Neural progenitor cell (in vitro differentiated cells): ENCODE results near the gene ELL.

Experiments used
- EZH2 ChIP-seq: fragments of 200-600 bp; sonication (generic); IDR thresholded peaks from 2 replicates; pipeline ENCODE4 v1.6.1; 2017; ENCODE audit warnings: antibody characterized with exemption, mild to moderate bottlenecking, moderate library complexity
- EZH2phosphoT487 ChIP-seq: fragments of 200-600 bp; sonication (generic); IDR thresholded peaks from 2 replicates; pipeline ENCODE4 v1.6.1; 2017; ENCODE audit warnings: antibody characterized with exemption
- TF ChIP-seq, protein P1 (sequence below): fragments of 200-600 bp; sonication (generic); IDR thresholded peaks from 2 replicates; pipeline ENCODE4 v1.5.1; 2017; ENCODE audit warnings: antibody characterized with exemption, mild to moderate bottlenecking

DNA sequence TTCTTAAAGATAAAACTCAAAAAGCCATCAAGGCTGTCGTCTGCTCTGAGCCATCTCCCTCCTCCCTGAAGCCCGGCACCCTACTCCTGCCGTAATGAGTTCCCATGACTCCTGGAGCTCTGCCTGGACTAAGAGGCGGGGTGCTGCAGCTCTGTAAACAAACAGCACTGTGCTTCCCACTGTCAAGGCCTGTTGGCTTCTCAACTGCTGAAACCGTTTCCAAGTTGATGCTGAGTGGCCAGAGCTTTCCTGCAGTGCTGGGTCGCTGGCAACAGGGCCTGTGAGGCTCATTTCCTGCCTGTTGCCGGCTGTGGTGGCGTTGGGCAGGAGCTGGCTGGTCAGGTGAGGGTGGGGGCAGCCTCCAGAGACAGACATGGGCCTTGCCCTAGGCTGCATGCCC lies 57.2 kb downstream of the ELL start:
- no peak for TF ChIP-seq EZH2phosphoT487
- no peak for TF ChIP-seq EZH2
- TF ChIP-seq, protein P1, sequence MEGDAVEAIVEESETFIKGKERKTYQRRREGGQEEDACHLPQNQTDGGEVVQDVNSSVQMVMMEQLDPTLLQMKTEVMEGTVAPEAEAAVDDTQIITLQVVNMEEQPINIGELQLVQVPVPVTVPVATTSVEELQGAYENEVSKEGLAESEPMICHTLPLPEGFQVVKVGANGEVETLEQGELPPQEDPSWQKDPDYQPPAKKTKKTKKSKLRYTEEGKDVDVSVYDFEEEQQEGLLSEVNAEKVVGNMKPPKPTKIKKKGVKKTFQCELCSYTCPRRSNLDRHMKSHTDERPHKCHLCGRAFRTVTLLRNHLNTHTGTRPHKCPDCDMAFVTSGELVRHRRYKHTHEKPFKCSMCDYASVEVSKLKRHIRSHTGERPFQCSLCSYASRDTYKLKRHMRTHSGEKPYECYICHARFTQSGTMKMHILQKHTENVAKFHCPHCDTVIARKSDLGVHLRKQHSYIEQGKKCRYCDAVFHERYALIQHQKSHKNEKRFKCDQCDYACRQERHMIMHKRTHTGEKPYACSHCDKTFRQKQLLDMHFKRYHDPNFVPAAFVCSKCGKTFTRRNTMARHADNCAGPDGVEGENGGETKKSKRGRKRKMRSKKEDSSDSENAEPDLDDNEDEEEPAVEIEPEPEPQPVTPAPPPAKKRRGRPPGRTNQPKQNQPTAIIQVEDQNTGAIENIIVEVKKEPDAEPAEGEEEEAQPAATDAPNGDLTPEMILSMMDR = no peak
